LNCAP (cell line): ENCODE results near the gene LEKR1.

Source experiments
- TF ChIP-seq, protein P1 (sequence below): fragments of 450-650 bp; IDR thresholded peaks from 2 replicates; pipeline ENCODE4 v1.5.1; 2017; ENCODE audit warnings: mild to moderate bottlenecking

Gene LEKR1

GRCh38 chr3:157033001-157033400, 206.8 kb downstream of the LEKR1 start:
- TF ChIP-seq, protein P1, sequence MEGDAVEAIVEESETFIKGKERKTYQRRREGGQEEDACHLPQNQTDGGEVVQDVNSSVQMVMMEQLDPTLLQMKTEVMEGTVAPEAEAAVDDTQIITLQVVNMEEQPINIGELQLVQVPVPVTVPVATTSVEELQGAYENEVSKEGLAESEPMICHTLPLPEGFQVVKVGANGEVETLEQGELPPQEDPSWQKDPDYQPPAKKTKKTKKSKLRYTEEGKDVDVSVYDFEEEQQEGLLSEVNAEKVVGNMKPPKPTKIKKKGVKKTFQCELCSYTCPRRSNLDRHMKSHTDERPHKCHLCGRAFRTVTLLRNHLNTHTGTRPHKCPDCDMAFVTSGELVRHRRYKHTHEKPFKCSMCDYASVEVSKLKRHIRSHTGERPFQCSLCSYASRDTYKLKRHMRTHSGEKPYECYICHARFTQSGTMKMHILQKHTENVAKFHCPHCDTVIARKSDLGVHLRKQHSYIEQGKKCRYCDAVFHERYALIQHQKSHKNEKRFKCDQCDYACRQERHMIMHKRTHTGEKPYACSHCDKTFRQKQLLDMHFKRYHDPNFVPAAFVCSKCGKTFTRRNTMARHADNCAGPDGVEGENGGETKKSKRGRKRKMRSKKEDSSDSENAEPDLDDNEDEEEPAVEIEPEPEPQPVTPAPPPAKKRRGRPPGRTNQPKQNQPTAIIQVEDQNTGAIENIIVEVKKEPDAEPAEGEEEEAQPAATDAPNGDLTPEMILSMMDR: no peak

- TF ChIP-seq, protein P1: no peak
Measured at GRCh38 chr3:157040456-157040855, 214.3 kb downstream of the LEKR1 start.

DNA sequence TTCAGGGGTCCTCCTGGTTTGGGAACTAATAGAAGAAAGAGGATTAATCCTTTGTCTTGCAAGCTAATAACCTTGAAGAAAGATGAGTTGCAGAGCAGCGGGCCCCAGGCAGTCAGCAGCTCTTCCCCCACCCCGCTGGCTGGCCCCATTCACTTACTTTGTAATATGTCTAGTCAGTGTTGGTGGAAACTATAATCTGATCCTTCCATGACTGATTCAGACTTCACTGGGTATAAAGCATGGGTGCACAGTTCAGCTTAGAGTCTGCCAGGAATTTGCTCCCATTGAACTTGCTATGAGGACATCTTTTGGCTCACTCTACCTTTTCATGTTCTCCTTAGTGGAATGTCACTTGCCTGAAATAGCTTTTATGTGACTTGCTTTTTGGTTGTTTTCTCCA, 216.1 kb downstream of the LEKR1 start:
- TF ChIP-seq, protein P1: no peak

DNA sequence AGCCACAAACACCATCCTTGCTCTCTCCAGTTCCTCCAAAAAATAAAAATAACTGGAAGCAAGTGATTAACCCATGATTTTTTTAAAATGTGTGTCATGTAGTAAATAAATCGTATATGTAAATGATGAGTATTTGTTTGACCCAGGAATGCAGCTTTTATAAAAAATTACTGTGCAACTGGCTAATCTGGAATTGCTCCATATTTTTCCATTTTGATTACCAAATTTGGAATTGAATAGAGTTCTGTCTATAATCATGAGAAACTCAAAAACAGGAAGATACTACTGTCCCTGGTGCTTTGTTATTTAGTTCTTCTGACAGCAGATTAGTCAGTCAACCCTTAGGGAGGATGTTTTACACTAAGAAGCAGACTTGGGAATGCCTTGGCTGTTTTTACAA, 217.6 kb downstream of the LEKR1 start:
- TF ChIP-seq, protein P1: no peak

DNA sequence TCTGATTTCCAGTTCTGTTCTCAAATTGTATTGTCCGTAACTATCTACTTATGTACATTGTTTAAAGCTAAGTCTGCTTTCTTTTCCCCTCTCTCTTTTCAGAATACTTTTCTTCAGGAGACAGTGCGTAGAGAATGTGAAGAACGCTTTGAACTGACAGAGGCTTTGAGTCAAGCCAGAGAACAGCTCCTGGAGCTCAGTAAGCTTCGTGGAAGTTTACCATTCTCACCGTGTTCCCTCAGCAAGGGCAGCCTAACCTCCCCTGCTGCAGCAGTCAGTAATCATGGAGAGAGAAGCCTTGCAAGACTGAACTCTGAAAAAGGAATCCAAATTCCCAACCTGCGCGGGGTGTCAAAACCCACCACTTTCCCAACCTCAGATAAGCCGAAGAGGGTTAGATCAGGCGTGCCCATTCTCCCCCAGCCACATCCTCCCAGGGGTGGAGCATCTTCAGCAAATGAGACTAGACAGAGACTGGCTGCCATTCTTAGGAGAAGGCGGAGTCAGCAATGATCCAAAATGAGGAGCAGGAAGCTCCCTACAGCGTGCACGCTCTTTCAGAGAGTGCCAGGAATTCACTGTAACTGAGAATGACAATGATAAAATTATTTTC, 219.2 kb downstream of the LEKR1 start:
- TF ChIP-seq, protein P1: no peak

- TF ChIP-seq, protein P1: no peak
Measured at GRCh38 chr3:157046520-157046919, 220.4 kb downstream of the LEKR1 start.

DNA sequence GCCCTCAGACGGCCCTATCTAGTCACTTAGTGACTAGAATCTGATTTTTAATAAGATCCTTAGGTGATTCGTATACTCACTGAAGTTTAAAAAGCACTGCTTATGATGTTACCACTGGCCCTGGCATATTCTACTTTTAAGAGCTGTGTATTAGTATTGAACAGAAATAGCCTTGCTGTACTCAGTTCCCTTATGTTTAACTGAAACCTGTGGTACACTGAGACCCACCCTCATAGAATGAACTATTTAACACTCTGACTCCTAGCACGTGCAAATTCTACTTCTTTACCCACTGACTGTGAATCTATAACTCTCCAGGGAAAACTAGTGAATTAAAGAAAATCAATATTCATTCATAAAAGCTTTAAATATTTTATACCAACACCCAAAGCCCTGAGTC, 224.9 kb downstream of the LEKR1 start:
- TF ChIP-seq, protein P1: no peak

GRCh38 chr3:157051591-157051990, 225.4 kb downstream of the LEKR1 start:
- TF ChIP-seq, protein P1: no peak
